HG02885 (cell line): ENCODE data around the gene HAAO.
A peak's percentile ranks its signal among the peaks of the same experiment; 100 is the strongest.
"Not testable (repeated sequence)": the region's sequence is repeated elsewhere in the genome, so short reads cannot be mapped to it uniquely, and the experiment has no call there.

Experiments
- ATAC-seq: cut with Tn5 transposase; IDR thresholded peaks from one replicate; pipeline ENCODE4 v1.9.1; 2021; ENCODE audit warnings: mild to moderate bottlenecking; ENCODE audit not compliant: unreplicated experiment, poor library complexity

HAAO gene

DNA sequence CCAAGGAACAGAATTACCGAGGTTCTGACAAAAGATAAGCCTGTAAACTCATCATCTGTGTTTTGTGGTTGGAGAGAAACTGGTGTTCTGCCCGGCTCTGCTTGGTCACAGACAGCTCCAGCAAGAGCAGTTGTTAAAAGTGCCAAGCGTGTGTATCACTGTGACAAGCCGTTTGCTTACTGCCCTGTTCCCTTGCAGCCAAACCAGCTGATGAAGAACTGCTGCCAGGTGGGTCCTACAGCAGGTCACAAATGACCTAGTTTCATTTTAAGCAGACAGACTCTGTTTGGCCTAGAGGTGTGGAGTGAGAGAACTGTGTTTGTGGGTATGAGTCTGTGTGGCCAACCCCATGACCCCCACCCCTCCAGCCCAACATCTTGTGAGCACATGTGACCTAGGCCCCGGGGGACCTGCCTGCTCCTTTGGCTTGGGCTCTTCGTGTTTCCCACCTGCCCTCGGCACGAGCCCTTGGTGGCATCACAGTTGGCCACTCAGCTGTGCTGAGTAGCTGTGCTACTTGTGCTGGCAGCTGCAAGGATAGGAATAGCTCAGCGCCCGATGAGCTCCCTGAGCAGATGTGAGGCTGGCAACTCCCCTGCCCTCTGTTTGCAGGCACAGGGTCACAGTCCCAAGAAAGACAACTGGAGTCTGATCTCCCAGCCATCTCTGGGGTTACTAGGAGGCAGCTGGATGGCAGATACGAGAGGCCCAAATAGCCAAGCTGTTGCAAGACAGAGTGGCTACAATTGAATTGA, 38.2 kb downstream of the HAAO start:
- no peak for ATAC-seq

DNA sequence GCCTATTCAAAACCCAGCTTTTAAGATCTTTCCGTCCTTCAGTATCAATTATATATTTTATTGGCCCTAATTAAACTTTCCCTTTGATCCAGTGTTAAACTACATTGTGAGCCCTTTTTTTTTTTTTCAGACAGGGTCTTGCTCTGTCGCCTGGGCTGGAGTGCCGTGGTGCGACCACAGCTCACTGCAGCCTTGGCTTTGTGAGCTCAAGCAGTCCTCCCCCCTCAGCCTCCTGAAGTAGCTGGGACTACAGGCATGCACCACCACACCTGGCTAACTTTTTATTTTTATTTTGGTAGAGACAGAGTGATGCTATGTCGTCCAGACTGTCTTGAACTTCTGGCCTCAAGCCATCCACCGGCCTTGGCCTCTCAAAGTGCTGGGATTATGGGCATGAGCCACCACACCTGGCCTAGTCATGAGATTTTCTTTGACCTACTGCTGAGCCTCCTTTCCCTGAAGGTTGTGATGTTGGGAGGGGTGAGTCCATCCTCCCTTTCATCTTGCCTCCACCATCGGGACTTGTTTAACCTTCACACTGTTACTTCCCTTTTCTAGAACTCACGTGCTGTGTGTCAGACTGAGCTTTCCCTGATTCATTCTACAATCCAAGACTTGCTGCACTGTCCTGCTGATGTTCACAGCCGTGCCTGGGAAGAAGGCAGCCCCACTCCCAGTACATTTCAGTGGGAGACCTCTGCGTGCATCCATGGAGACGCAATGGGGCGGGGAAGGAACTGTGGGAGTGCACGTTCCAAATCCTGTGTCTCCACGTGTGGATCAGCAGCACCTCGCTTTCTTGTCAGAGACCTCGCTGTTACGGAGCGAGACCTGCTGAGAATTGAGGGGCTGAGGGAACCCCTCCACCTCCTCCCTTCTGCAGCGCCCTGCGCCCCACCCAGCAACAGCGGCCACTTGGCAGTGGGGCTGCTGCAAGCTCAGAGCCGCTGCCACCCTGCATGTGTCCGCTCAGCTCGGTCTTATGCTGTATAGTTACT, 39.3 kb downstream of the HAAO start:
- no peak for ATAC-seq

DNA sequence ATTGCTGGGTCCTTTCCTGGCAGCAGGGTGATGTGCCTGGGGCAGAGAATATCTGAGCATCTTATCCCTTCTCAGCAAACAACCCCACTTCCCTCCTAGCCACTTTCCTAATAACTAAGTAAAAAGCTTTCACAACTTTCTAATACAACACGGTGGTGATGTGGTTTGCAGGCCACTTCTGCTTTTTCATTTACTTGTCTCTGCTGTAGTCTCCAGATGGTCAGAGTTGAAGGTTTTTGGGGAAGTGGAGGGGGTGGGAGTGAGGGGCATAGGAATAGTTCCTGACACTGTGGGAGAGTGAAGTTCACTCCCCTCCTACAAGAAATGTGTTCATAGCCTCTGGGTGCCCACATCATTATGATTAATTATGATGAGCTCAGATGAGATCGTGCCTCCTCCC, 40.1 kb downstream of the HAAO start:
- peak; percentile 89 for ATAC-seq

DNA sequence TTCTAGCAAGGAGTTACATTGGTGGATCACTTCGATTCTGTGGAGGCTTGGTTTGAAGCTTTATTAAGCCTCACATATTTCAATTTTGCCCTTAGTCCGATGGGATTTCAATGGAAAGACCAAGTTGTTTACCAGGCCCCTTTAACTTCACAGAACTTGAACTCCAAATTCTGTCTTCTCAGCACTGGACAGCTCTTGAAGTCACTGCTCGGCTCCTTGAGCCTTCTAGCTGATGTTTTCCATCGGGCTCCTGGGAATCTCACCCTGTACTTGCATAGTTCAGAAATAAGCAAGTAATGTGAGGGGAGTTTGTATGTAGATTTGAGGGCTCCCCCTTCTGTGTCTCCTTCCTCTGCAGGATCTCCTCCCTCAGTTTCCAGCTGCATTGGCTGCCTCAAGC, 43.5 kb downstream of the HAAO start:
- no peak for ATAC-seq

DNA sequence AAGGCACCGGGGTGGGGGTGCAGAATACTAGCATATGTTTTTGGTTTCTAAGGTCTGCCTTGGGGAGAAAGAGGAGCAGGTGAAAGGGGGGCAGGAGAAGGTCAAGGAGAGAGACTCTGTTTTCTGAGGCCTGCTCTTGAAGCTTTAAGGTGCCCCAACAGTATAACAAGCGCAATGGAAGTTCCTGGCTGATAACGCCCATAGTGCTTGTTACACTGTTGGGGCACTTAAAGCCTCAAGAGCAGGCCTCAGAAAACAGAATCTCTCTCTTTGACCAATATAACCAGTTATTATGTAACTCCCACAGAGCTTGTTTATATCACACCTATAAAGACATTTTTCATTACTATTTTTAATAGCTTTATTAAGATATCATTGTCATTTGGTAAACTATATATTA, 45.0 kb downstream of the HAAO start:
- no peak for ATAC-seq

DNA sequence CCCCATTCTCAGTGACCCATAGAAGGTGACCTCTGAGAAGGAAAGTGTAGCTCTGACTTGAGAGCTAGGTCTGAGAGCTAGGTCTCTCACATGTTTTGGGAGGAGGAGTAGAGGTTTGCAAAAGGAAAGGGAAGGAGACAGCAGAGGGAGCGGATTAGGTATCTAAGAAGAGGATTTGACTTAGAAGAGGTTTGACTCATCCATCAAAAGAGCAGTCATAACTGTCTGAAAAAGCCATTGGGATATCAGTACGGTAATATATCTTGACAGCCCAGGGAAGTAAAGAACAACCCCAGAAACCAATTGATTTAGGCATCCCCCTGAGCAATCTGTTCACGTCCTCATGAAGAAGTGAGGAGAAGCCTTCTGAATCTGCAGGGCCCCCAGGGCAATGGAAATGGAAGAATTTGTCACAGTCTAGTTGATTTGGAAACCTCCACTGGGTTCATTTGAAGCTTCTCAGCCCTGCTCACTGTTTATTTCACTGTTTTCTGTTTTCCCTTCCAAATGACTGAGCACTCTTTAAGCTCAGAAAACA, 47.8 kb downstream of the HAAO start:
- ATAC-seq, result no peak

DNA sequence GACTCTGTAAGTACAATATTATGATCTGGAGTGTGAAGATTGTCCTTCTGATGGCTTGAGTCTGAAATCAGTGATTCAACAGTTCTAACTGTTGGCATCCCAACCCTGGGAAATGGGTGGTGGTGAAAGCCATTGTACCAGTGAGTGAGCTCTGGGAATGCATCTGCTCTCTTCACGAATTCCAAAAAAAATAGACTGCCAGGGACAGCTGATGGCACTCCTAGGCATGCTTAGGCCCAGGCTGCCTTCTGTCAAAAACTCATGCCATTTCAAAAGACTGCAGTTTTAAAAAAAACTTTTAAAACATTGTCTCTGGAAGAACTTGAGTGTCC, 48.8 kb downstream of the HAAO start:
- no peak for ATAC-seq

DNA sequence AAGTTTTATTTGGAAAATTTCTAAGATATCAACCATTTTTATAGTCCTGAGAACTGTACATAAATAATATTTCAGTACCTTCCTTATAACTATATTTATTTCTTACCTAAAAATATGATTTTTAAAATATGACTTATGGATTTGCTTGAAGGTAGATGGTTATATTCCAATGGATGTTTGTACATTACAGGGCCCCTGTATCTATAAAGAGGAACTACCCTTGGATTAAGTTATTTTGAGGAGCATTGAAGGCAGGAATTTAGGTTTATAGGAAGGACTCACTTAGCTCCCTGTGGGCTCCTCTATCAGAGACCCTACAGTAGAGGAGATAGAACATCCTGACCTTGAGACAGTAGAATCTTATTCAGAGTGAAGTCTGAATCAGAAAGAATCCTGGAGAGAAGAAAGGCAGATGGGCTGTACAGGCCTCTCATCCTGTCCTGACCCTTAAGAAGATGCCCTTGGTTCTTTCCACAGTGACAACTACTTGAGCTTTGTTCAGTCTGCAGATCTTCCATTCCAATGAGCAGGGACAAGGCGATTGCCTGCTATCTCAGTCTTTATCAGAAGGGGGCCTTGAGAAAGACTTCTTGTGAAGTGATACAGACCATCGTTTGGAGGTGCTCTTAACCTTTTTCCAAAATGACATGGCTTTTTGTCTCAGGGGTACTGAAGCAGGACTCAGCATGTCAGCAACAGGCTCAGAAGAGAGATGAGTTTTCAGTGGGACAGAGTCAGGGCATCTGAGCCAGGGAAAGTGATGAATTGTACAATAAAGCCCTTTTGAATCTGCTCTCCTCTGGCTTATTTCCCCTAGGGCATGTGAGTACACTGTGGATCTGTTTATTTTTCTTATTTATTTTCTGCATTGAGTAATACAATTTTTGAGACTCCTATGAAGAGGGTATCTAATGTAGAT, 49.4 kb downstream of the HAAO start:
- ATAC-seq, result no peak

DNA sequence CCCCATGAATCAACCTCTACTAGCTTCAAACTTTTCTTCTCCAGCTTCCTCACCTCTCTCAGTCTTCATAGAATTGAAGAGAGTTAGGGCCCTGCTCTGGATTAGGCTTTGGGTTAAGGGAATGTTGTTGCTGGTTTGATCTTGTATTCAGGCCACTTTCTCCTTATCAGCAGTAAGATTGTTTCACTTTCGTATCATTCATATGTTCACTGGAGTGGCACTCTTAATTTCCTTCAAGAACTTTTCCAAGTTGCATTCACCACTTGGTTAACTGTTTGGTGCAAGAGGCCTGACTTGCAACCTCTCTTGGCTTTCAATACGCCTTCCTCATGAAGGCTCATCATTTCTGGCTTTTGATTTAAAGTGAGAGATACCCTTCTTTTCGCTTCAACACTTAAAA, 51.2 kb downstream of the HAAO start:
- no peak for ATAC-seq

DNA sequence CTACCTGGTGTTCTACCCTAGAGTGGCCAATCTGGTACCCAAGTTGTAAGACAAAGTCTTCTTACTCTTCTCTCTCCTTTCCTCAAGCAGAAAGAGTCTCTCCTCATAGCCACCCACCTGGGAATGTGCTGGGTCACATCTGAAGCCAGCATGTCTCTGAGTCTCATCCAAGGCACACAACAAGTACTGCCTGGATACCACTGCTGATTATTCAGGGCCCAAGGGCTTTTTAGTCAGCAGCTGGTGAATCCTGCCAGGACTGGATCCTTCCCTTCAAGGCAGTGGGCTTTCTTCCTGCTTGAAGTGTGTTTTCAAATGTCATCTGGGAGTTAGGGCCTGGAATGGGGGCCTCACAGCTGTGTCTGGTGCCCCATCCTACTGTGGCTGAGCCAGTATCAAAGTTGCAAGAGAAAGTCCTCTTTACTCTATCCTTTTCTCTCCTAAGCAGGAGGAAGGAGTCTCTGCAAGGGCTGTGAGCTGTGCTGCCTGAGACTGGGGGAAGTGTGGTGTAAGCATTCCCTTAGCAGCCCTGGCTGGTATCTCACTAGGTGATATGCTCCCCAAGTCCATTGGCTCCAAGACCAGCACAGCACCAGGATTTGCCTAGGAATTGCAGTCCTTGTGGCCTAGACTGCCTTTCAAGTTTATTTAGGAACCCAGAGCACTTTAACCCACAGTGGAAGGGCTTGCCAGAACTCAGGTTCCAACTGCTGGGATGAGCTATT, 55.6 kb downstream of the HAAO start:
- no peak for ATAC-seq

DNA sequence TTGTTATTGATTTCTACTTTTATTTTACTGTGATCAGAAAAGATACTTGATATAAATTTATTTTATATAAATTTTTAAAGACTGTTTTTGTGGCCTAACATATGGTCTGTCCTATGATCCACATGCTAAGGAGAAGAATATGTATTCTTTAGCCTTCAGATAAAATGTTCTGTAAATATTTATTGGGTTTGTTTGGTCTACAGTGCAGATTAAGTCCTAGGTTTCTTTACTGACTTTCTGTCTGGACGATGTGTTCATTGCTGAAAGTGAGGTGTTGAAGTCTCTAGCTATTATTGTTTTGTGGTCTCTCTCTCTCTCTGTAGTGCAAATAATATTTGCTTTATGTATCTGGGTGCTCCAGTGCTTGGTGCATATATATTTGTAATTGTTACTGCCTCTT, 58.5 kb downstream of the HAAO start:
- no peak for ATAC-seq

DNA sequence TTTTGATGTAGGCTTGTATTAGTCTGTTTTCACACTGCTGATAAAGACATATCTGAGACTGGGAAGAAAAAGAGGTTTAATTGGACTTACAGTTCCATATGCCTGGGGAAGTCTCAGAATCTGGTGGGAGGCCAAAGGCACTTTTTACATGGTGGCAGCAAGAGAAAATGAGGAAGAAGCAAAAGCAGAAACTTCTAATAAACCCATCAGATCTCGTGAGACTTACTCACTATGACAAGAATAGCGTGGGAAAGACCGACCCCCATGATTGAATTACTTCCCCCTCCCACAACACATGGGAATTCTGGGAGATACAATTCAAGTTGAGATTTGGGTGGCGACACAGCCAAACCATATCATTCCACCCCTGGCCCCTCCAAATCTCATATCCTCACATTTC, 61.1 kb downstream of the HAAO start:
- ATAC-seq, result not testable (repeated sequence)

DNA sequence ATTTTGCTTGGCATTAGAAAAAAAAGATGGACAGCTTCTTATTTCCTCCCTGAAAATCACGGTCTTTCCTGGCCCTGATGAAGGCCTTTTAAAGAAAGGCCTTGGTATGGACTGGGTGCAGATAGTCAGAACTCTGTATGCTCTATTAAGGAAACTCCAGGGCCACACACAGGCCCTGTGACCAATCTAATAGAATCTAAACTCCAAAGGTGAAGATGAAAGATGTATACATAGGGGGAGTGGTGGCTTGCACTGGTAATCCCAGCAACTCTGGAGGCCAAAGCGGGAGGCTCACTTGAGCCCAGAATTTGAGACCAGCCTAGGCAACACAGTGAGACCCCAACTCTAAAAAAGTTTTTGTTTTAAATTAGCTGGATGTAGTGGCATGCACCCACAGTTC, 65.7 kb downstream of the HAAO start:
- ATAC-seq, result no peak

DNA sequence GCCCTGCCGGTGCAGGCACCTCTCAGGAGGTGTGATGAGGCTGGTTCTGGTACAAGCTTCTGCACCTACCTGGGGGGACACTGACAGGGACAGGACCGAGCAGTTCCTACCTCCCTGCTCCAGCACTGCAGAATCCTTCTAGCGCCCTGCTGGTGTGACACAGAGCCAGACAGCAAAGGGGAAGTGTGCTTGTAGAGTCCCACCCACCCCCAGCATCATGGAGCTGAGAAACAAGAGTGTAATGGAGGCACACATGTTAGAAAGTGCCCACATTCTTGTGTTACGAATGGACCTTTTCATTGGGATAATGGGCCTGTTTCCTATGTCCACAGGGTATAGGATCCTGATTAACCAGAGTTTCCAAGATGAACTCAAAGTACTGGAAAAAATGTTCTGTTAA, 66.7 kb downstream of the HAAO start:
- ATAC-seq, result no peak

DNA sequence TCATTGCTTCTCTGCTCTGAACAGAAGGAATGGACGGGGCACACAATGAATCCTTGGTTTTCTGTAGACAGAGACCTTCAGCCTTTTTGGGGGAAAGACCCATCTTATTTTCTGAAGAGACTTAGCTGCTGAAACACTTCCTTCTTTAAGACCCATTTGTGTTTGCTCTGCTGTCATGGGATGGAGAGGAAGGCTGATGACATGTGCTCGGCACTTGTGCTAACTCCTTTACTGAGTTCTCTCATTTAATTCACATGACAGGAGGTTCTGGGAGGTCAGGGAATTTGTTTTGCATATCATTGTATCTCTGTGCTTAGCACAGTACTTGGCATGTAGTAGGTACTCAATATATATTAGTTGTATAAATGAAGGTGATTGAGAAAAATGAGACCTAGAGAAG, 67.5 kb downstream of the HAAO start:
- no peak for ATAC-seq

DNA sequence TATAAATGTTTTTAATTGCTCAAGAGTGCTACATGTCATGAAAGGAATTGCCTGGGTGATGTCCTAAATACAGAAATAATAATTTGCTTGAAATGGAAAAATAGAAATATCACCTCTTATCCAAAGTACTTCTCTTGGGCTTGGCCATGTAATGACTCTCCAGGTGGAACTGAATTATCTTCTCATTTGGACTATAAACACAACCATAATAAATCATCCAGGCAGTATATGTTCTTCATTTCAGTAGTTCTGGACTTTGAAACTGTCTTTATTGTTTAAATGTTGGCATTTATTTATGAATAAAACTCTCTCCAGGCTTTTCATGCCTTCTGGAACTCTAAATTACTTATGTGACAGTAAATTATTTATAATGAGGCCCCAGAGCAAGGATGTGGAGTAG, 68.9 kb downstream of the HAAO start:
- ATAC-seq, result no peak

DNA sequence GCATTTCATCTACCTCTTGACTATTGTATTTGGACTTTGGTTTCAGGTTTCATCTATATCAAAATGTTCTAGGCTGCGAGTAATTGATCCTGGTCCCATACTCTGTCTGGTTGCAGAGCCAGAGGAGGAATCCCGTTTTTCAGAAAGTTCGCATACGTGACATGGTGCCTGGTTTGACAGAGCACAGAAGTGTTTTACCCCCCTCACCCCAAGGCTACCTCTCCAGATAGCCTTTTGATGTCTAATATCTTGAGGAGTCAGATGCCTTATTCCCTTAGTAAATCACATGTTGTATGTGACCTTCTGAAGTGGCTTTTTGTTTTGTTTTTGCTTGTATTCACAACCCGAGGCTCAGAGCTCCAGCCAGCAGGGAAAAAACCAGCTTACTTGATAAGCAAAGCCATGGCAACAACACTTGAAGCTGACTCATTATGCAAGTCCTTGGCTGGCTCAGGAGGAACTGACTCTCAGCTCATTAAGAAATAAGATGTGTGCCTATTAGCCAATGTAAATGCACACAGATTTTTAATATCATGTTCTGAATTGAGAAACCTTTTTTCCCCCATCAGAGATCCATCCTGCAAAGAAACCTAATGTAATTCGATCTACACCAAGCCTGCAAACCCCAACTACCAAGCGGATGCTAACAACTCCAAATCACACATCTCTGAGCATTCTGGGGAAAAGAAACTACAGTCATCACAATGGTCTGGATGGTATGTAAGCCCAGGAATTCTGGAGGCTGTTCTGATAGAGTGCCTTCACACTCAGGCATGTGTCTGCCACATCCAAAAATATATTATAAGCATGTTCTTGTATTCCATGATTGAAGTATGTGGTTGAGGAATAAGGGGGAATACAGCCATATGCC, 69.8 kb downstream of the HAAO start:
- ATAC-seq, result peak; percentile 99

DNA sequence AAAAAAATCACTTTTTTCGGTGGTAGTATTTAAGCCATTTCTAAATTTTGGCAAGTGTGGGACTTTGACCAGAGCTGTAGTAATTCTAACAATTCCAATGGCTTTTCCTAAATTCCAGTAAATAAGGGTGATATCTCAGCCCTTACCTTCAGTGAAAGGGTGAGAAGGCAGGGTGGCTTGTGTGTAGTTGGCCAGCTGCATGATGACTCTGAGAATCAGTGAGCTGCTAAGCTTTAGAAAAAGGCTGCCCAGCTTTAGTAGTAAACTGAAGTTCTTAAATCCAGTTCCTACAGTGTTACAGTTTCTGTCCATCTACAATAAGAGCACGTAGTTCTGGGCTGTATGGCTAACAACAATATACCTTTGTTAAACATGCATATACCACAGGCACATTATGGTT, 70.5 kb downstream of the HAAO start:
- ATAC-seq, result peak; percentile 20
